Measurements from ENCODE around the gene STXBP4. TPM values are rescaled to one million over a fixed set of nuclear protein-coding genes. Genes with fewer than 3 reads are reported as not detected.

STXBP4 gene
- total RNA-seq, 1 experiment from 2014 or later = 12.0 TPM

GRCh38 chr17:55190748-55191147, 222.2 kb downstream of the STXBP4 start:
- Mint-ChIP-seq H3K9me3 (no peaks in the 10 kb centered on the region; the same call in 1 of the 2 replicates), H3K36me3 (no peaks in the 10 kb centered on the region), H3K4me1 (no peaks in the 10 kb centered on the region), H3K4me3 (no peak overlapping the region), H3K27ac (no peak overlapping the region), H3K27me3 (ENCODE audit: low read depth) (no peaks in the 10 kb centered on the region)
- no peak for ATAC-seq
- ChIA-PET POLR2A (no interaction called here), CTCF (no interaction called here)
- TF ChIP-seq TCF7 (CRISPR knock-in tag; IDR thresholded peaks at IDR 0.05; ENCODE audit: low read depth) = no peak
- TF ChIP-seq RORB (CRISPR knock-in tag; IDR thresholded peaks at IDR 0.05) = no peak
- no peak for TF ChIP-seq ZBTB21 (CRISPR knock-in tag; IDR thresholded peaks at IDR 0.05; ENCODE audit: borderline replicate concordance)
- TF ChIP-seq ATF2 (CRISPR knock-in tag; IDR thresholded peaks at IDR 0.05; ENCODE audit: borderline replicate concordance, low read depth) = no peak
- TF ChIP-seq FOXJ3 (CRISPR knock-in tag; IDR thresholded peaks at IDR 0.05; ENCODE audit: borderline replicate concordance) = no peak
- no peak for TF ChIP-seq TEAD4 (CRISPR knock-in tag; IDR thresholded peaks at IDR 0.05)
- no peak for TF ChIP-seq ATF6 (CRISPR knock-in tag; IDR thresholded peaks at IDR 0.05)
- TF ChIP-seq FOXP4 (CRISPR knock-in tag; IDR thresholded peaks at IDR 0.05) = no peak
- TF ChIP-seq ZNF396 (CRISPR knock-in tag; IDR thresholded peaks at IDR 0.05; ENCODE audit: borderline replicate concordance) = no peak
- no peak for TF ChIP-seq GRHL2 (CRISPR knock-in tag; IDR thresholded peaks at IDR 0.05; ENCODE audit: insufficient replicate concordance, severe bottlenecking)
- no peak for TF ChIP-seq OVOL2 (CRISPR knock-in tag; IDR thresholded peaks at IDR 0.05; ENCODE audit: borderline replicate concordance)
- no peak for TF ChIP-seq CREB1 (CRISPR knock-in tag; IDR thresholded peaks at IDR 0.05)
- no peak for DNase-seq (ENCODE audit: low spot score)

- Mint-ChIP-seq H3K4me1 (peaks cover 15% of the 10 kb centered on the region), H3K9me3 (peaks cover 9% of the 10 kb centered on the region), H3K4me3 (no peak overlapping the region), H3K36me3 (peaks cover 8% of the 10 kb centered on the region), H3K27me3 (ENCODE audit: low read depth) (no peaks in the 10 kb centered on the region), H3K27ac (no peak overlapping the region)
- ChIA-PET CTCF (no interaction called here), POLR2A (no interaction called here)
- no peak for ATAC-seq
- no peak for DNase-seq (ENCODE audit: low spot score)
- no peak for TF ChIP-seq ZNF138 (CRISPR knock-in tag; conservative IDR thresholded peaks at IDR 0.05)
- TF ChIP-seq CREM (CRISPR knock-in tag; IDR thresholded peaks at IDR 0.05) = no peak
- TF ChIP-seq RELA (CRISPR knock-in tag; IDR thresholded peaks at IDR 0.05; ENCODE audit: borderline replicate concordance) = no peak
- no peak for TF ChIP-seq E2F4 (CRISPR knock-in tag; IDR thresholded peaks at IDR 0.05; ENCODE audit: borderline replicate concordance, low read depth)
- TF ChIP-seq CREB1 (CRISPR knock-in tag; IDR thresholded peaks at IDR 0.05) = no peak
- TF ChIP-seq GABPB1 (CRISPR knock-in tag; IDR thresholded peaks at IDR 0.05) = no peak
- no peak for TF ChIP-seq KAT7 (CRISPR knock-in tag; IDR thresholded peaks at IDR 0.05; ENCODE audit: borderline replicate concordance)
- TF ChIP-seq TCF7 (CRISPR knock-in tag; IDR thresholded peaks at IDR 0.05; ENCODE audit: low read depth) = no peak
- TF ChIP-seq ESRRA (CRISPR knock-in tag; IDR thresholded peaks at IDR 0.05; ENCODE audit: borderline replicate concordance) = no peak
- no peak for TF ChIP-seq ARID4B (CRISPR knock-in tag; IDR thresholded peaks at IDR 0.05; ENCODE audit: borderline replicate concordance)
- TF ChIP-seq TEAD4 (CRISPR knock-in tag; IDR thresholded peaks at IDR 0.05) = no peak
- TF ChIP-seq TP53 (CRISPR knock-in tag; IDR thresholded peaks at IDR 0.05) = no peak
Observed at GRCh38 chr17:55198690-55199370, 230.3 kb downstream of the STXBP4 start.

Data from WTC11 (cell line).